Measurements from ENCODE around the gene HTRA3. TPM values are rescaled to one million over a fixed set of nuclear protein-coding genes. Genes with fewer than 3 reads are reported as not detected.

The HTRA3 gene
- polyA plus RNA-seq, 1 donor from 2014 or later: not detected

DNA sequence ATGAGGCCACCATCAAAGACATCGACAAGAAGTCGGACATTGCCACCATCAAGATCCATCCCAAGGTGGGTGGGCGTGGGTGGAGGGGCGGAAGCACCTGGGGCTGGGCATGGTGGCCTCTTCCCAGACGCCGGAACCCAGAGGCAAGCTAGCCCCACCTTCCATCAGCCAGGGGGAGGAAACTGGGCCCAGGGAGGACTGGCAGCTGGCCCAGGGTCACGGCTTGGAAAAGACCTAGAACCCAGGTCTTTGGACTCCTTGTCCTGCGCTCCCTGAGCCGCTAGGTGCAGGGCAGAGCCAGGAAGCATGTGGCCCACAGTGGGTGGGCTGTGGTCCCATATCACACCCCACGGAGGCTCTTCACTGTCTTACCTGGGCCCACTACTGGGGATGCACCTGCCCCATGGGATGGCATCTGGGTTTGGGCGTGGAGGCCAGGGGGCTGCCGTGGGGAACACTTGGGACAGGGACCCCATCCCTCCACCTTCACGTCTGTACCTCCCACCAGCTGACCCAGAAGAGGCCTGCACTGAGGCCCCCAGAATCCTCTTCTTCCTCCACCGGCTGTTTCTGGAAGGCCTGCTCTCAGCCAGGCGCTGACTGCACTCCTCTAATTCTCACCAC lies 17.3 kb downstream of the HTRA3 start:
- Histone ChIP-seq H3K9me2 (ENCODE audit: insufficient read depth, low read length) (no peaks in the 10 kb centered on the region), H3F3A (ENCODE audit: insufficient read depth, low read length, poor library complexity, severe bottlenecking) (no peaks in the 10 kb centered on the region), H3K4me3 (ENCODE audit: low read length) (no peak overlapping the region), H3K27ac (ENCODE audit: low read length) (no peak overlapping the region), H2AFZ (ENCODE audit: low read depth, low read length) (no peak overlapping the region), H4K20me1 (ENCODE audit: insufficient read depth) (no peaks in the 10 kb centered on the region), H3K9me3 (ENCODE audit: low read length) (no peaks in the 10 kb centered on the region), H3K4me2 (ENCODE audit: low read length) (no peak overlapping the region), H3K9ac (ENCODE audit: low read length) (no peak overlapping the region), H3K36me3 (ENCODE audit: insufficient read depth, low read length) (no peaks in the 10 kb centered on the region), H3K27me3 (ENCODE audit: insufficient read depth, low read depth, low read length) (no peaks in the 10 kb centered on the region), H3K79me2 (replicated peaks; ENCODE audit: insufficient read depth, low read length) (no peaks in the 10 kb centered on the region)
- TF ChIP-seq POLR2AphosphoS5 (IDR thresholded peaks at IDR 0.05): no peak
- TF ChIP-seq, protein P1, sequence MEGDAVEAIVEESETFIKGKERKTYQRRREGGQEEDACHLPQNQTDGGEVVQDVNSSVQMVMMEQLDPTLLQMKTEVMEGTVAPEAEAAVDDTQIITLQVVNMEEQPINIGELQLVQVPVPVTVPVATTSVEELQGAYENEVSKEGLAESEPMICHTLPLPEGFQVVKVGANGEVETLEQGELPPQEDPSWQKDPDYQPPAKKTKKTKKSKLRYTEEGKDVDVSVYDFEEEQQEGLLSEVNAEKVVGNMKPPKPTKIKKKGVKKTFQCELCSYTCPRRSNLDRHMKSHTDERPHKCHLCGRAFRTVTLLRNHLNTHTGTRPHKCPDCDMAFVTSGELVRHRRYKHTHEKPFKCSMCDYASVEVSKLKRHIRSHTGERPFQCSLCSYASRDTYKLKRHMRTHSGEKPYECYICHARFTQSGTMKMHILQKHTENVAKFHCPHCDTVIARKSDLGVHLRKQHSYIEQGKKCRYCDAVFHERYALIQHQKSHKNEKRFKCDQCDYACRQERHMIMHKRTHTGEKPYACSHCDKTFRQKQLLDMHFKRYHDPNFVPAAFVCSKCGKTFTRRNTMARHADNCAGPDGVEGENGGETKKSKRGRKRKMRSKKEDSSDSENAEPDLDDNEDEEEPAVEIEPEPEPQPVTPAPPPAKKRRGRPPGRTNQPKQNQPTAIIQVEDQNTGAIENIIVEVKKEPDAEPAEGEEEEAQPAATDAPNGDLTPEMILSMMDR (IDR thresholded peaks at IDR 0.05; ENCODE audit: poor library complexity, severe bottlenecking): no peak
- no peak for TF ChIP-seq RAD21 (conservative IDR thresholded peaks at IDR 0.05)
- no peak for TF ChIP-seq EZH2 (IDR thresholded peaks at IDR 0.05; ENCODE audit: borderline replicate concordance, insufficient read depth, low read length, poor library complexity, severe bottlenecking)
- no peak for TF ChIP-seq MXI1 (conservative IDR thresholded peaks at IDR 0.05; ENCODE audit: poor library complexity, severe bottlenecking)
- TF ChIP-seq TAF1 (IDR thresholded peaks at IDR 0.05; ENCODE audit: low read depth): no peak
- TF ChIP-seq, protein P2, sequence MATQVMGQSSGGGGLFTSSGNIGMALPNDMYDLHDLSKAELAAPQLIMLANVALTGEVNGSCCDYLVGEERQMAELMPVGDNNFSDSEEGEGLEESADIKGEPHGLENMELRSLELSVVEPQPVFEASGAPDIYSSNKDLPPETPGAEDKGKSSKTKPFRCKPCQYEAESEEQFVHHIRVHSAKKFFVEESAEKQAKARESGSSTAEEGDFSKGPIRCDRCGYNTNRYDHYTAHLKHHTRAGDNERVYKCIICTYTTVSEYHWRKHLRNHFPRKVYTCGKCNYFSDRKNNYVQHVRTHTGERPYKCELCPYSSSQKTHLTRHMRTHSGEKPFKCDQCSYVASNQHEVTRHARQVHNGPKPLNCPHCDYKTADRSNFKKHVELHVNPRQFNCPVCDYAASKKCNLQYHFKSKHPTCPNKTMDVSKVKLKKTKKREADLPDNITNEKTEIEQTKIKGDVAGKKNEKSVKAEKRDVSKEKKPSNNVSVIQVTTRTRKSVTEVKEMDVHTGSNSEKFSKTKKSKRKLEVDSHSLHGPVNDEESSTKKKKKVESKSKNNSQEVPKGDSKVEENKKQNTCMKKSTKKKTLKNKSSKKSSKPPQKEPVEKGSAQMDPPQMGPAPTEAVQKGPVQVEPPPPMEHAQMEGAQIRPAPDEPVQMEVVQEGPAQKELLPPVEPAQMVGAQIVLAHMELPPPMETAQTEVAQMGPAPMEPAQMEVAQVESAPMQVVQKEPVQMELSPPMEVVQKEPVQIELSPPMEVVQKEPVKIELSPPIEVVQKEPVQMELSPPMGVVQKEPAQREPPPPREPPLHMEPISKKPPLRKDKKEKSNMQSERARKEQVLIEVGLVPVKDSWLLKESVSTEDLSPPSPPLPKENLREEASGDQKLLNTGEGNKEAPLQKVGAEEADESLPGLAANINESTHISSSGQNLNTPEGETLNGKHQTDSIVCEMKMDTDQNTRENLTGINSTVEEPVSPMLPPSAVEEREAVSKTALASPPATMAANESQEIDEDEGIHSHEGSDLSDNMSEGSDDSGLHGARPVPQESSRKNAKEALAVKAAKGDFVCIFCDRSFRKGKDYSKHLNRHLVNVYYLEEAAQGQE (IDR thresholded peaks at IDR 0.05; ENCODE audit: borderline replicate concordance): no peak
- TF ChIP-seq SMC3 (conservative IDR thresholded peaks at IDR 0.05; ENCODE audit: poor library complexity): no peak
- TF ChIP-seq EP300 (conservative IDR thresholded peaks at IDR 0.05; ENCODE audit: poor library complexity, severe bottlenecking): no peak

DNA sequence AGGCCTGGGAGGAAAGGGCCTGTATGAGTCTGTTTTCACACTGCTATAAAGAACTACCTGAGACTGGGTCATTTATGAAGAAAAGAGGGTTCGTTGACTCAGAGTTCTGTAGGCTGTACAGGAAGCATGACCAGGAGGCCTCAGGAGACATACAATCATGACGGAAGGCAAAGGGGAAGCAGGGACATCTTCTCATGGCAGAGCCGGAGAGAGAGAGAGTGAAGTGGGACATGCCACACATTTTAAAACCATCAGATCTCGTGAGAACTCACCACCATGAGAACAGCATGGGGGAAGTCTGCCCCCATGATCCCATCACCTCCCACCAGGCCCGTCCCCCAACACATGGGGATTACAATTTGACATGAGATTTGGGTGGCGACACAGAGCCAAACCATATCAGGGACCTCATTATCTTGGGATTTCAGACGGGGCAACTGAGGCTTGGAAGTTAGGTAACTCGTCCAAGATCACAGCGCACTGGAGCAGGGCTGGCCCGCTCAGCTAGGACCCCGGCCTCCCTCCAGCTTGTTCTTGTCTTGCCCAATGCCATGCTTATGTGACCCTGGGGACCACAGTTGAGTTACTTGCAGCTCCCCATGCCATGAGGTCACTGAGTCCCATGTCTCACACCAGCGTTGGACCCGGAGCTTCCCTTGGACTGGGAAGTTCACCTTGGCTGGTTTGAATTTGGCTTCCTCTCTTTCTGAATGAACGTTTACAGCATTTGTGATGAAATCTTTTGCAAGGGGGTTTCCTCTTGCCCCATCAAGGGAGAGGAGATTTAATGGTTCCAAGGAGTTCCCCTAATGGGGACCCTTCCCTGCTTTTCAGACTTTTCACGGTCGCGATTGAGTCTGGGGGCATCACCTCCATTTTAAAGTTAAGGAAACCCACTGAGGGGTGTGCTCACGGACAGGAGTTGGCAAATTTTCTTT lies 18.1 kb downstream of the HTRA3 start:
- Histone ChIP-seq H3F3A (ENCODE audit: insufficient read depth, low read length, poor library complexity, severe bottlenecking) (no peaks in the 10 kb centered on the region), H3K9ac (ENCODE audit: low read length) (no peak overlapping the region), H3K79me2 (replicated peaks; ENCODE audit: insufficient read depth, low read length) (no peaks in the 10 kb centered on the region), H3K36me3 (ENCODE audit: insufficient read depth, low read length) (no peaks in the 10 kb centered on the region), H3K27me3 (ENCODE audit: insufficient read depth, low read depth, low read length) (no peaks in the 10 kb centered on the region), H2AFZ (ENCODE audit: low read depth, low read length) (no peak overlapping the region), H3K4me3 (ENCODE audit: low read length) (no peak overlapping the region), H4K20me1 (ENCODE audit: insufficient read depth) (no peaks in the 10 kb centered on the region), H3K4me2 (ENCODE audit: low read length) (no peak overlapping the region), H3K9me3 (ENCODE audit: low read length) (no peaks in the 10 kb centered on the region), H3K9me2 (ENCODE audit: insufficient read depth, low read length) (no peaks in the 10 kb centered on the region), H3K27ac (ENCODE audit: low read length) (no peak overlapping the region)
- TF ChIP-seq MXI1 (conservative IDR thresholded peaks at IDR 0.05; ENCODE audit: poor library complexity, severe bottlenecking) (no peak), EP300 (conservative IDR thresholded peaks at IDR 0.05; ENCODE audit: poor library complexity, severe bottlenecking) (no peak), POLR2AphosphoS5 (IDR thresholded peaks at IDR 0.05) (no peak), TAF1 (IDR thresholded peaks at IDR 0.05; ENCODE audit: low read depth) (no peak), SMC3 (conservative IDR thresholded peaks at IDR 0.05; ENCODE audit: poor library complexity) (no peak)
- TF ChIP-seq, protein P1 (IDR thresholded peaks at IDR 0.05; ENCODE audit: poor library complexity, severe bottlenecking): no peak
- TF ChIP-seq, protein P2 (IDR thresholded peaks at IDR 0.05; ENCODE audit: borderline replicate concordance): no peak

Data from neural cell (in vitro differentiated cells).